Activated CD4-positive, alpha-beta T cell treated with anti-CD3 and anti-CD28 coated beads, Interleukin-2, amount 50 U/mL, for 16 hours (primary cell): ENCODE results near the gene BRCA2.
"Not testable (repeated sequence)": the region's sequence is repeated elsewhere in the genome, so short reads cannot be mapped to it uniquely, and the experiment has no call there.

Experiments
- DNase-seq: peaks from one replicate; pipeline ENCODE4 v3.0.0-alpha.2; 2020

Gene BRCA2

DNA sequence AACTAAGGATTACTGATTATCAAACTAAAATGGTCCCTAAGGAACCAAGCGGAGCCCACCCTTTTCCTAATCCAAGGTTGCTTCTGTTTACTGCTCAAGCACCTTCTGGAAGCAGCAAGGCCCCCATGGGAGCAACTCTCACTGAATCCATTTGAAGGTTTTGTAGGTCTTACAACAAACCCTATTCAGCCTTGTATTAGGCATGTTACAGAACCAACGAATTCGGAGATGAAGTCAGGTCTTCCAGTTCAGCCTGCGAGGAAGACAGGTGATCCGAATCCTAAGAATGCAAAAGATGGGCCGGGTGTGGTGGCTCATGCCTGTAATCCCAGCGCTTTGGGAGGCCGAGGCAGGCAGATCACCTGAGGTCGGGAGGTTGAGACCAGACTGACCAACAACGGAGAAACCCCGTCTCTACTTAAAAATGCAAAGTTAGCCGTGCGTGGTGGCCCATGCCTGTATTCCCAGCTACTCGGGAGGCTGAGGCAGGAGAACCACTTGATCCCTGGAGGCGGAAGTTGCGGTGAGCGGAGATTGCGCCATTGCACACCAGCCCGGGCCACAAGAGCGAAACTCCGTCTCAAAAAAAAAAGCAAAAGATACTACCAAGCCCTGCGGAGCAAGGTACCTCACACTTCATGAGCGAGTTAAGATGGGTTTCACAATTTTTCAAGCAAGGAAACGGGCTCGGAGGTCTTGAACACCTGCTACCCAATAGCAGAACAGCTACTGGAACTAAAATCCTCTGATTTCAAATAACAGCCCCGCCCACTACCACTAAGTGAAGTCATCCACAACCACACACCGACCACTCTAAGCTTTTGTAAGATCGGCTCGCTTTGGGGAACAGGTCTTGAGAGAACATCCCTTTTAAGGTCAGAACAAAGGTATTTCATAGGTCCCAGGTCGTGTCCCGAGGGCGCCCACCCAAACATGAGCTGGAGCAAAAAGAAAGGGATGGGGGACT, 754 bp upstream of the BRCA2 start:
- peak; percentile 73 for DNase-seq

DNA sequence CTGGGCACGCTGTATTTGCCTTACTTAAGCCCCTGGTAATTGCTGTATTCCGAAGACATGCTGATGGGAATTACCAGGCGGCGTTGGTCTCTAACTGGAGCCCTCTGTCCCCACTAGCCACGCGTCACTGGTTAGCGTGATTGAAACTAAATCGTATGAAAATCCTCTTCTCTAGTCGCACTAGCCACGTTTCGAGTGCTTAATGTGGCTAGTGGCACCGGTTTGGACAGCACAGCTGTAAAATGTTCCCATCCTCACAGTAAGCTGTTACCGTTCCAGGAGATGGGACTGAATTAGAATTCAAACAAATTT, 676 bp downstream of the BRCA2 start:
- DNase-seq: no peak

DNA sequence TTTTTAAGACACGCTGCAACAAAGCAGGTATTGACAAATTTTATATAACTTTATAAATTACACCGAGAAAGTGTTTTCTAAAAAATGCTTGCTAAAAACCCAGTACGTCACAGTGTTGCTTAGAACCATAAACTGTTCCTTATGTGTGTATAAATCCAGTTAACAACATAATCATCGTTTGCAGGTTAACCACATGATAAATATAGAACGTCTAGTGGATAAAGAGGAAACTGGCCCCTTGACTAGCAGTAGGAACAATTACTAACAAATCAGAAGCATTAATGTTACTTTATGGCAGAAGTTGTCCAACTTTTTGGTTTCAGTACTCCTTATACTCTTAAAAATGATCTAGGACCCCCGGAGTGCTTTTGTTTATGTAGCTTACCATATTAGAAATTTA, 1.2 kb downstream of the BRCA2 start:
- no peak for DNase-seq

DNA sequence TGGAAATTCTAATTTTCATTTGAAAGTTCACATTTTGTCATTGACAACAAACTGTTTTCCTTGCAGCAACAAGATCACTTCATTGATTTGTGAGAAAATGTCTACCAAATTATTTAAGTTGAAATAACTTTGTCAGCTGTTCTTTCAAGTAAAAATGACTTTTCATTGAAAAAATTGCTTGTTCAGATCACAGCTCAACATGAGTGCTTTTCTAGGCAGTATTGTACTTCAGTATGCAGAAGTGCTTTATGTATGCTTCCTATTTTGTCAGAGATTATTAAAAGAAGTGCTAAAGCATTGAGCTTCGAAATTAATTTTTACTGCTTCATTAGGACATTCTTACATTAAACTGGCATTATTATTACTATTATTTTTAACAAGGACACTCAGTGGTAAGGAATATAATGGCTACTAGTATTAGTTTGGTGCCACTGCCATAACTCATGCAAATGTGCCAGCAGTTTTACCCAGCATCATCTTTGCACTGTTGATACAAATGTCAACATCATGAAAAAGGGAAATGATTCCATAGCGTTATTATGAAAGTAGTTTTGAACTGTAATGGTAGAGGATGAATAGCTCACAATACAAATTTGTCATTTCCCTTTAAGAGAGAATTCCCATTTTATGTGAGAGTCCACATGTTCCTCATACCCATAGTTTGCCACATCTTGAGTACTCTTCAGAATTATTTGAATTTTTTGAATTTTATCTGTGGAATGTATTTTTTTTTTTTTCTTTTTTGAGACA, 2.6 kb downstream of the BRCA2 start:
- DNase-seq: no peak

DNA sequence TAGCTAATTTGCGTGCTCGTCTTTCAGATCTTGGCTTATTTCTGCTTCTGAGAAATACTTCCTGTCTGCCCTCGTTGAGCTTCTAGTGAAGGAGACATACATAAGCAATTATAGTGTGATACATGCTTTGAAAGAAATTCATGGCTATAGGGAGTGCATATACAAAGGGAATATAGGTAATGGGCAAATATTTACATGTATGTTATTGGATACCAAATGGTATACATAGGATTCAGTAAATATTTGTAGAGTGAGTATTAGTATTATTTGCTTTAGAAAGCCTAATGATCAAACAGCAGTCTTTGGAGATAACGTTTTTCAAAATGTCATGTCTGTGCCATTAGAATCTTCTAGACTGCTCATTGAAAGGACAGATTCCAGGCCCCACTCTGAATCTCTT, 5.2 kb downstream of the BRCA2 start:
- DNase-seq: no peak

DNA sequence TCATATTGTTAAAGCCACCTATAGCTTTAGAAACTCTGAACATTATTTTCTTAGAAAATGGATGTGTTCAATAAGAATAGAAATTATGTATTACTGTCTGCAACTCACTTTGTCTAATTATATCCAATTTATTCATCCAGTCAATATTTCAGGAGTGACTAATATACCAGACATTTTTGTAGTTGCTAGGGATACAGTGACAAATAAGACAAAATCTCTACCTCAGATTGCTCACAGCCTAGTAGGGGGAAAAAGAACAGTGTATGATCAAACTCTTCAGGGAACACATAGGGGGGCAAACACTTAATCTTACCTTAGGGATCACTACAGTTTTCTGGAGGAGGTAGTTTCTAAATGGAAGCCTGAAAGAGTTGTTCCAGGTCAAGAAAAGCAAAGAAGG, 8.6 kb downstream of the BRCA2 start:
- no peak for DNase-seq

DNA sequence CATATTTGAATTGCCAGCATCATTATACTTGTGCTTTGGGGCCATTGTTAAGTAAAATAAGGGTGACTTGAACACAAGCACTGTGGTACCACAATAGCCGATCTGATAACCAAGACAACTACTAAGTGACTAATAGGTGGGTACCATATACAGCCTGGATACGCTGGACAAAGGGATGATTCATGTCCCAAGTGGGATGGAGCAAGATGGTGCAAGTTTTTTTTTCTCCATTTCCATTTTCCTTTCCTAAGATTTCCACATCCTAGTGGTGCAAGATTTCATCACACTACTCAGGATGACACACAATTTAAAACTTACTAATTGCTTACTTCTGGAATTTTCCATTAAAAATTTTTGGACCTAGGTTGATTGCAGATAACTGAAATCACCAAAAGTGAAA, 15.1 kb downstream of the BRCA2 start:
- DNase-seq: no peak

DNA sequence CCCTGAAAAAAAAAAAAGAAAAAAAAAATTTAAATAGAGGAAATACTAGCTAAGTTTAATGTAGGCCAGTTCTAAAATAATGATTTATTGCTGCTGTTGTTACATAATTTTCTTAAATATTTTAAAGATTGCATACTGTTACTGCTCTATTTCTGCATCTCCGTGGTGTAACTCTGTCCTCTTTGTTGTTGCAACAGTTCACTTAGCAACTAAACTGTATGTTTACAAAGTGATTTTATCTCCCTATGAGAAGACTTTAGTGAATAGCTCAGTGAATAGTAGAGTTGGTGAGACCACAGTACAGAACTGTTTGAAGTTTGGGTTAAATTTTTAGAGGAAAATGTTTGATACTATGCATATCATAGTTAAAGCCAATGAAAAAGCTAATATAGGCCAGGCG, 19.4 kb downstream of the BRCA2 start:
- no peak for DNase-seq

DNA sequence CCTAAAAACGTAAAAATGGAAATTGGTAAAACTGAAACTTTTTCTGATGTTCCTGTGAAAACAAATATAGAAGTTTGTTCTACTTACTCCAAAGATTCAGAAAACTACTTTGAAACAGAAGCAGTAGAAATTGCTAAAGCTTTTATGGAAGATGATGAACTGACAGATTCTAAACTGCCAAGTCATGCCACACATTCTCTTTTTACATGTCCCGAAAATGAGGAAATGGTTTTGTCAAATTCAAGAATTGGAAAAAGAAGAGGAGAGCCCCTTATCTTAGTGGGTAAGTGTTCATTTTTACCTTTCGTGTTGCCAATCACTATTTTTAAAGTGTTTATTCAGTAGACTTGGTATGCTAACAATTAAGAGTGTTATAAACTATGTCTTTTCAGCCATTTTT, 25.6 kb downstream of the BRCA2 start:
- DNase-seq: no peak

DNA sequence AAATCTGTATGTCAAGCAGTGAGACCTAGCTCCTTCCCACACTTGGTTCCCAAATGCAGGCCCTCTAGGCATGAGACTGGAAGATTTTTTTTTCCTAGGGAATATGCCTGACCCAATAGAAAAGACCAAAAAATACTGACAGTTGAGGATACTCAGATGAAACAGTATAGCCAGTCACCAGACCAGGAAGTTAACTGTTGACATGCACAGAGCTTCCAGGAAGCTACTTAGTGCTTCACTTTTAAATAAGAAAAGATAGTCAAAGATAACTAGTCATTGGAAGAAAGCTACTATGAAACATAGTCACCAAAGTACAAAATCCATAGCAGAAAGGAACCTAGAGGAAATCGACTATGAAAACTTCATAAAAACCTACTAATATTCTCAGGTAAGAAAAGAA, 32.3 kb downstream of the BRCA2 start:
- no peak for DNase-seq

DNA sequence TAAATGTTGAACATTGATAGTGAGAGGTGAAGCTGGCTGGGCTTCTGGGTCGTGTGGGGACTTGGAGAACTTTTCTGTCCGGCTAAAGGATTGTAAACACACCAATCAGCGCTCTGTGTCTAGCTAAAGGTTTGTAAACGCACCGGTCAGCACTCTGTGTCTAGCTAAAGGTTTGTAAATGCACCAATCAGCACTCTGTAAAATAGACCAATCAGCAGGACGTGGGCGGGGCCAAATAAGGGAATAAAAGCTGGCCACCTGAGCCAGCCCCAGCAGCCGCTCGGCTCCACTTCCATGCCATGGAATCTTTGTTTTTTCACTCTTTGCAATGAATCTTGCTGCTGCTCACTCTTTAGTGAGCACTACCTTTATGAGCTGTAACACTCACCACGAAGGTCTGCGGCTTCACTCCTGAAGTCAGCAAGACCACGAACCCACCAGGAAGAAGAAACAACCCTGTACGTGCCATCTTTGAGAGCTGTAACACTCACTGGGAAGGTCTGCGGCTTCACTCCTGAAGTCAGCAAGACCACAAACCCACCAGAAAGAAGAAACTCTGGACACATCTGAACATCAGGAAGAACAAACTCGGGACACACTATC, 35.6 kb downstream of the BRCA2 start:
- not testable (repeated sequence) for DNase-seq

DNA sequence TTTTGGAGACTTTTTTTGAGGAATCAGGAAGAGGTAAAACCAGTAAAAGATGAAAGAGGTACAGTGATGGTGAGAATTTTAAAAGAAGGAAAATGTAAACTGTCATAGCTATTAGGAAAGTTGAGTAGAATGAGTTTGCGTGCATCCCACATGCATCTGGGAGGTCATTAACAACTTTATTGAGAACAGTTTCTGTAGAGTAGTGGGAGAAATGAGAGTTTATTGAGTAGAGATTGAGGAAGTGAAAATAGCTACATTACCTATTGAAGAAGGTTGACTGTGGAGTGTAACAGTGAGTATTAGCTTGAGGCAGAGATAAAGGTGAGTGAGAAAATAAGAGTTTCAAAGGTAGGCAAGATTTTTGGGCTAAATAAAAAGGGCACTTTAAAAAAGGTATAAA, 38.7 kb downstream of the BRCA2 start:
- DNase-seq: no peak

DNA sequence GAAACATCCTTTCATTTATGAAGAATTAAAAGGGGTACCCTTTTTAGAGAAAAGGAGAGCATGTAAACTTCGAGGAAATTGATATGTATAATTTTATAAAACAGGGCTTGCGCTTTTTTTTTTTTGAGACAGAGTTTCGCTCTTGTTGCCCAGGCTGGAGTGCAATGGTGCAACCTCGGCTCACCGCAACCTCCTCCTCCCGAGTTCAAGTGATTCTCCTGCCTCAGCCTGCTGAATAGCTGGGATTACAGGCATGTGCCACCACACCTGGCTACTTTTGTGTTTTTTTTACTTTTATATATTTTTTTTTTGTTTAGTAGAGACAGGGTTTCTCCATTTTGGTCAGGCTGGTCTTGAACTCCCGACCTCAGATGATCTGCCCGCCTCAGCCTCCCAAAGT, 40.6 kb downstream of the BRCA2 start:
- DNase-seq: not testable (repeated sequence)

DNA sequence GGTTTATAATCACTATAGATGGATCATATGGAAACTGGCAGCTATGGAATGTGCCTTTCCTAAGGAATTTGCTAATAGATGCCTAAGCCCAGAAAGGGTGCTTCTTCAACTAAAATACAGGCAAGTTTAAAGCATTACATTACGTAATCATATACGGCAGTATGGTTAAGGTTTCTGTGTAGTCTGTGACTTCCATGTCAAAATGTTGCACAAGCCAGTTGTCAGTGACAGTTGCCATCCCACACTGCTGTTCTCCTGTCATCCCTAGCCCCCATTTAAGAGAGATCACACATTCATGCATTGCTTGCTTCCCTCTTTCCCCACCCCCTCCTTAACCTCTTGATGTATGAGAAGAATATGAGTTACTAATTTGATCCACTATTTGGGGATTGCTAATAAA, 47.3 kb downstream of the BRCA2 start:
- DNase-seq: no peak

DNA sequence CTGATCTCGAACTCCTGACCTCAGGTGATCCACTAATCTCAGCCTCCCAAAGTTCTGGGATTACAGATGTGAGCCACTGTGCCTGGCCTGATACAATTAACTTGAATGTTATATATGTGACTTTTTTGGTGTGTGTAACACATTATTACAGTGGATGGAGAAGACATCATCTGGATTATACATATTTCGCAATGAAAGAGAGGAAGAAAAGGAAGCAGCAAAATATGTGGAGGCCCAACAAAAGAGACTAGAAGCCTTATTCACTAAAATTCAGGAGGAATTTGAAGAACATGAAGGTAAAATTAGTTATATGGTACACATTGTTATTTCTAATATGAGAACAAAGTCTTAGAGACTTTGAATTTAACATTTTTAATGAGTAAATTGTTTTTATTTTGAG, 55.5 kb downstream of the BRCA2 start:
- DNase-seq: no peak

DNA sequence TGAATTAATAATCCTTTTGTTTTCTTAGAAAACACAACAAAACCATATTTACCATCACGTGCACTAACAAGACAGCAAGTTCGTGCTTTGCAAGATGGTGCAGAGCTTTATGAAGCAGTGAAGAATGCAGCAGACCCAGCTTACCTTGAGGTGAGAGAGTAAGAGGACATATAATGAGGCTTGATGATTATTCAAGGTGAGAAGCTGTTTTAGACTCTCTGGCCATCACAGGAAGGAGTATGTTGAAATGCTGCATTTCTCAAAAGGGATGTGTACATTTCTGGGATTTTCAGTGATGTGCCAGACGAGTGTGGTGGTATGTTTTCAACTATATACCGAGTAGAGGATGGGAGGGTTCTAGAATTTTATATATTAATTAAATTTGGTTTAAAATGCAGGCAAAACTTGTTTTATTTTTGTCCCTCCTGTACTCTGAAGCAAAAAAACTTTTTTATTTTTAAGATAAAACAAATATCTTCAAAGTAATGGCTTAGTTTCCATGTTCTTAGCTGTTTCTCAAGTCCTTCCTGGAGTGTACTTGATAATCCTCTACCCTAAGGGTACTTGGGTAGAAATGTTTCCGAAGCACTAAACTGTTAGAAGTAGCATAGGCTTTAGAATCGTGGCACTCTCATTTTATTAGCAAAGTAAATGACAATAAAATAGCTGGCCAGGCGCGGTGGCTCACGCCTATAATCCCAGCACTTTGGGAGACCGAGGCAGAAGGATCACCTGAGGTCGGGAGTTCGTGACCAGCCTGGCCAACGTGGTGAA, 61.5 kb downstream of the BRCA2 start:
- DNase-seq: no peak

DNA sequence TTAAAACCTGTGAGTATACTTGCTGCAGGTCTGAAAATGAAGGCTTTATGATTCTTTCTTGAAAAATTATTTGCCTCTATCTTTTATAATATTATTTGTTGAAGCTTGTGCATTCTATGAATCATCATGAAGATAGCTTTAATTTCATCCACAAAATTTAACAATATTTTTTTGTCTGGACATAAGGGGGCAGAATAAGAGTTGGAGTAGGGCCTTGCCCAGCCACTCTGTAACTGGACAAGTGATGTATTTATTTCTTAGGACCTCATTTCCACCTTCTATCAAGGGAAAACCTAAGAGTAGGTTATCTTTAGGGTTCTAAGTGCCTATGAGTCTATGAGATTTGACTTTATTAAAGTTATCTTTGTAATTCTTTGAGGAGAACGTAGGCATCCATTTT, 62.7 kb downstream of the BRCA2 start:
- DNase-seq: no peak

DNA sequence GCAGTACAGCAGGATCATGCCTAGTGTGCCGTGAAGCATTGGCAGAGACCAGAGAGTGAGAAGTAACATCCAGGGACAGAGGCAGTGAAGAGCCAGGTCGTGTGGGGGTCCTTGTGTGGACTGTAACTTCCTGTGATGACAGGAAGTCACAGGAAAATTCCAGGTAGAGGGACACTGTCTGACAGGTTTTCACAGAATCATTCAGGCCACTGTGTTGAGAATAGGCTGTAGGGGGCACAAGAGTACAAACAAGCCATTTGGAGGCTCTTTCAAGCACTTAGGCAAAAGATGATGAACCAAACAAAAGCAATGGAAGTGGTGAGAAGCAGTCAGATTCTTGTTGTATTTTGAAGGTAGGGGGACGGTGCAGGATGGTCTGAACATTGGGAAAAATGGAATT, 66.2 kb downstream of the BRCA2 start:
- DNase-seq: no peak

DNA sequence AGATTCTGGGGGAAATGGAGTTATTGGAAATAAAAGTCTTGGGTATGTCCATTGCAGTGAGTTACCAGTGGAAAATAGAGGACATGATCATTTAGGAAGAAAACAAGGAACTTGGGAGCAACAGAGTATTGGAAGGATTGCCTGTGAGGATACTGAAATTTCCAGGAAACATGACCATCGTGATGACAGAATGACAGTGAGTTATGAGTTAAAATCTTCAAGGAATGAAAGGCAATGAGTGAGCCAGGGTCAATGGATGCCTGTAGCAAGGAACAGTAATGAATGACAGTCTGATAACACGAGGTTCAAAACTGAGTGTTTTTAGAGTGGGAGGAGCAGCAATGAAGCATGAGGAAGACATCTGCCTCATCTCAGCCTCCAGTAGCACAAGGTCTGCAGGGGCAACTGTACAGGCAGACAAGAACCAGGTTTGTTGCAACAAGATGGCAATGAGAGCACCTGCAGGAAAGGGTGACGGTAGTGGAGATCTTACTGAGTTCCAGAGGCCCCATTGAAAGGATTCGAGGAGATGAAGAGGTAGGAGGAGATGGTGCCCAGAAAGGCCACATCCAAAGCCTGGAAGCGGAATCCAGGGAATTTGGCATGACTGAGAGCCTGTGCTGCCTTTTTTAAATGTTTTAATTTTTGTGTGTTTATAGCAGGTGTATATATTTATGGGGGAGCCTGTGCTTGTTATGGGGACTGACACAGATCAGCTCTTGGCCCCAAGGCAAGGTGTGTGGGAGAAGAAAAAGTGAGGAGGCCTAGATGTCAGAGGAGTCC, 68.7 kb downstream of the BRCA2 start:
- no peak for DNase-seq

DNA sequence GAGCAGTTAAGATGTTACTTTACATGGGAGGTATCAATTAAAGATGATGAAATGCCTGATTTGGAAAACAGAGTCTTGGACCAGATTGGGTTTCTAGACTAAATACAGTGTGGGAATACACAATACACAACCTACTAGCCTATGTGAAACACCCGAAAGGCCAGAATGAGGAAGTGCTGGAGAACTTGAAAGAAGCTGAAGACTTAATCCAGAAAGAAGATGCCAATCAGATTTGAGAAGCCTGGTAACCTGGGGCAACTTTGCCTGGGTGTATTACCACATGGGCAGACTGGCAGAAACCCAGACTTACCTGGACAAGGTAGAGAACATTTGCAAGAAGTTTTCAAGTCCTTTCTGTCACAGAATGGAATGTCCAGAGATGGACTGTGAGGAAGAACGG, 69.4 kb downstream of the BRCA2 start:
- DNase-seq: no peak

DNA sequence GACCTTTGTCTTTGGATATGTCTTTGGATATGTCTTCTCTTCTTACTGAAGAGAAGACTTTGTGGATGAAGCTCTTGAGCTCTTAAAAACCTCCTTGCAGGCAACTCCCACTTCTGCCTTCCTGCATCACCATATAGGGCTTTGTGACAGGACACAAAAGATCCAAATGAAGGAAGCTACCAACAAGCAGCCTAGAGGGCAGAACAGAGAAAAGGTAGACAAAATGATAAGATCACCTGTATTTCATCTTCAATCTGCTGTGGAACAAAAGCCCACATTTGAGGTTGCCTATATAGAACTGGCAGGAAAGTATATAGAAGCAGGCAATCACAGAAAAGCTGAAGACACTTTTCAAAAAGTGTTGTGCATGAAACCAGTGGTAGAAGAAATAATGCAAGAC, 70.1 kb downstream of the BRCA2 start:
- no peak for DNase-seq

DNA sequence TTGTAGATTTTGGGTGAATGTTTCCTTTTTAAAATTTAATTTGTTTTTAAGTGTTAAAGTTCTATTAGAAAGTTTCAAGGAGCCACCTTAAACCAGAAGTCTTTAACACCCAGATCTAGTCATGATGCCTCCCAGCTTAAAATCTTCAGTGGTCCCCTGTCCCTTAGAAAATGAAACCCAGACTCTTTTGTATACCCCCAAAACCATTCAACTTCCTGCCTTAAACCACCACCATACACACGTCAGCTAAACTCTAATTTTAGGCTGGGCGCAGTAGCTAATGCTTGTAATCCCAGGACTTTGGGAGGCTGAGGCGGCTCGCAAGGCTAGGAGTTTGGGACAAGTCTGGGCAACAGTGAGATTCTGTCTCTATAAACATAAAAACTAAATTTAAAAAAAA, 74.7 kb downstream of the BRCA2 start:
- DNase-seq: no peak
